ENCODE results near the gene TMEM150A. TPM values are rescaled to one million over a fixed set of nuclear protein-coding genes. Genes with fewer than 3 reads are reported as not detected.

Gene TMEM150A
- total and polyA plus RNA-seq, 2 of the 4 experiments (the other 2 are of a cell fraction): 4.8 to 16.3 TPM

DNA sequence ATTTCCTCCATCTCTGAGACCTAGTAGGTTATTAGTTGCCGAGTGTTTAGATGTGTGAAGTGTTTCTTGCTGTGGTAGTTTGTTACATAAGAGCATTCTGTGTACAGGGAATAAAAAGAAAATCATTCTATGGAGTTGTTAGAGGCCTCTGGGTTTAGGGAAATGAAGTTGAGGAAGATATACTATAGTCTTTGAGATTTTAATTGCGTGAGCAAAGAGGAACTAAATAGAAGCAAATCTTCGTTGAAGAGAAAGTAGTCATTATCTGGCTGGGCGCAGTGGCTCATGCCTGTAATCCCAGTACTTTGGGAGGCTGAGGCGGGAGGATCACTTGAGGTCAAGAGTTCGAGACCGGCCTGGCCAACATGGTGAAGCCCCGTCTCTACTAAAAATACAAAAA is 32.5 kb upstream of the TMEM150A start:
- H3K4me2 ChIP-seq (ENCODE audit: low read depth, low read length): no peak overlapping the region
- ChIA-PET CTCF (interaction anchor here (0.6 kb wide), 1 partner anchor 13 kb away, joined by 4 read pairs; no protein-coding TSS in a partner anchor), POLR2A (ENCODE audit: unreplicated experiment) (no interaction called here)
- H3K9me3 ChIP-seq (ENCODE audit: control insufficient read depth, insufficient read depth, low read length): no peaks in the 10 kb centered on the region
- H2BK5ac ChIP-seq (ENCODE audit: low read depth, low read length, poor library complexity, severe bottlenecking): no peak overlapping the region
- peaks cover 15% of the 10 kb centered on the region for H4K20me1 ChIP-seq (ENCODE audit: insufficient read depth, low read length)
- 0 out of 2 replicates have a peak, but pooled peaks cover 4% of the 10 kb centered on the region for H3K4me1 ChIP-seq (ENCODE audit: control insufficient read depth, insufficient read depth, low read length)
- no peak for TF ChIP-seq NFE2L2 (IDR thresholded peaks at IDR 0.05; ENCODE audit: low read depth, low read length)
- no peak for TF ChIP-seq POLR2A (IDR thresholded peaks at IDR 0.05; ENCODE audit: low read depth, low read length)
- TF ChIP-seq RCOR1 (IDR thresholded peaks at IDR 0.05; ENCODE audit: insufficient replicate concordance, low read length): no peak
- TF ChIP-seq ELK1 (IDR thresholded peaks at IDR 0.05; ENCODE audit: borderline replicate concordance, low read depth, low read length): no peak
- TF ChIP-seq, protein P1, sequence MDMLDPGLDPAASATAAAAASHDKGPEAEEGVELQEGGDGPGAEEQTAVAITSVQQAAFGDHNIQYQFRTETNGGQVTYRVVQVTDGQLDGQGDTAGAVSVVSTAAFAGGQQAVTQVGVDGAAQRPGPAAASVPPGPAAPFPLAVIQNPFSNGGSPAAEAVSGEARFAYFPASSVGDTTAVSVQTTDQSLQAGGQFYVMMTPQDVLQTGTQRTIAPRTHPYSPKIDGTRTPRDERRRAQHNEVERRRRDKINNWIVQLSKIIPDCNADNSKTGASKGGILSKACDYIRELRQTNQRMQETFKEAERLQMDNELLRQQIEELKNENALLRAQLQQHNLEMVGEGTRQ (IDR thresholded peaks at IDR 0.05; ENCODE audit: low read depth, low read length): no peak
- TF ChIP-seq SMC3 (IDR thresholded peaks at IDR 0.05; ENCODE audit: low read depth, low read length): no peak
- TF ChIP-seq MXI1 (IDR thresholded peaks at IDR 0.05; ENCODE audit: borderline replicate concordance, low read depth, low read length): no peak
- no peak for TF ChIP-seq CHD1 (IDR thresholded peaks at IDR 0.05; ENCODE audit: low read depth, low read length)
- no peak for TF ChIP-seq MAZ (IDR thresholded peaks at IDR 0.05; ENCODE audit: borderline replicate concordance, low read depth, low read length)
- TF ChIP-seq MAFK (IDR thresholded peaks at IDR 0.05; ENCODE audit: low read depth, low read length): no peak
- TF ChIP-seq BHLHE40 (IDR thresholded peaks at IDR 0.05; ENCODE audit: low read depth, low read length): no peak
- no peak for TF ChIP-seq RFX5 (IDR thresholded peaks at IDR 0.05; ENCODE audit: low read depth, low read length)
- TF ChIP-seq, protein P2, sequence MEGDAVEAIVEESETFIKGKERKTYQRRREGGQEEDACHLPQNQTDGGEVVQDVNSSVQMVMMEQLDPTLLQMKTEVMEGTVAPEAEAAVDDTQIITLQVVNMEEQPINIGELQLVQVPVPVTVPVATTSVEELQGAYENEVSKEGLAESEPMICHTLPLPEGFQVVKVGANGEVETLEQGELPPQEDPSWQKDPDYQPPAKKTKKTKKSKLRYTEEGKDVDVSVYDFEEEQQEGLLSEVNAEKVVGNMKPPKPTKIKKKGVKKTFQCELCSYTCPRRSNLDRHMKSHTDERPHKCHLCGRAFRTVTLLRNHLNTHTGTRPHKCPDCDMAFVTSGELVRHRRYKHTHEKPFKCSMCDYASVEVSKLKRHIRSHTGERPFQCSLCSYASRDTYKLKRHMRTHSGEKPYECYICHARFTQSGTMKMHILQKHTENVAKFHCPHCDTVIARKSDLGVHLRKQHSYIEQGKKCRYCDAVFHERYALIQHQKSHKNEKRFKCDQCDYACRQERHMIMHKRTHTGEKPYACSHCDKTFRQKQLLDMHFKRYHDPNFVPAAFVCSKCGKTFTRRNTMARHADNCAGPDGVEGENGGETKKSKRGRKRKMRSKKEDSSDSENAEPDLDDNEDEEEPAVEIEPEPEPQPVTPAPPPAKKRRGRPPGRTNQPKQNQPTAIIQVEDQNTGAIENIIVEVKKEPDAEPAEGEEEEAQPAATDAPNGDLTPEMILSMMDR (conservative IDR thresholded peaks at IDR 0.05; ENCODE audit: low read depth, low read length): no peak
- TF ChIP-seq CEBPB (IDR thresholded peaks at IDR 0.05; ENCODE audit: low read depth, low read length): no peak
- no peak for TF ChIP-seq RAD21 (IDR thresholded peaks at IDR 0.05; ENCODE audit: low read length)
- TF ChIP-seq FOS (IDR thresholded peaks at IDR 0.05; ENCODE audit: low read depth, low read length): no peak
- no peak overlapping the region for H2BK15ac ChIP-seq (ENCODE audit: low read depth, low read length)
- H3K9me1 ChIP-seq (ENCODE audit: insufficient read depth, low read length): no peaks in the 10 kb centered on the region
- ATAC-seq (ENCODE audit: low read depth): no peak
- intact Hi-C loops (cut with micrococcal nuclease): no loop called here
- H3K9ac ChIP-seq (ENCODE audit: low read depth, low read length): no peak overlapping the region
- no peak overlapping the region for H3K4me3 ChIP-seq (ENCODE audit: insufficient read depth, low read depth, low read length)
- H2AK5ac ChIP-seq (ENCODE audit: low read depth, low read length): no peak overlapping the region
- dilution Hi-C loops (cut with HindIII; ENCODE audit: low sequenced_read_pairs, unreplicated experiment): no loop called here
- H2AK9ac ChIP-seq (replicated peaks; ENCODE audit: low read depth, low read length, poor library complexity): no peak overlapping the region
- no peak overlapping the region for H2AFZ ChIP-seq (replicated peaks; ENCODE audit: low read length, poor library complexity)
- H4K91ac ChIP-seq (ENCODE audit: insufficient read depth, low read depth, low read length): no peak overlapping the region
- no peak overlapping the region for H3K4ac ChIP-seq (ENCODE audit: low read depth, low read length)
- H3K14ac ChIP-seq (replicated peaks; ENCODE audit: low read depth, low read length): no peak overlapping the region
- H2BK20ac ChIP-seq (ENCODE audit: low read depth, low read length): no peak overlapping the region
- no peak for DNase-seq
- no TSS peak for BruUV-seq (replicated peaks)
- no peak overlapping the region for H4K5ac ChIP-seq (ENCODE audit: low read depth, low read length)
- H3K36me3 ChIP-seq (ENCODE audit: control insufficient read depth, insufficient read depth, low read length): peaks cover 59% of the 10 kb centered on the region
- no peak overlapping the region for H3K23ac ChIP-seq (ENCODE audit: low read depth, low read length)
- H2BK120ac ChIP-seq (ENCODE audit: low read depth, low read length): no peak overlapping the region
- H3K27ac ChIP-seq (ENCODE audit: insufficient read depth, low read length): no peak overlapping the region
- no peak overlapping the region for H4K8ac ChIP-seq (ENCODE audit: low read depth in 2 of 2, low read length in 2 of 2)
- in situ Hi-C loops (cut with MboI; ENCODE audit: low sequenced_read_pairs): loop anchor here (5.0 kb wide), 1 partner anchor 177 kb away; no protein-coding TSS in a partner anchor
- H3K56ac ChIP-seq (ENCODE audit: extremely low read depth, insufficient read depth, low read length): no peak overlapping the region
- peaks cover 6 to 41% of the 10 kb centered on the region in 2 experiments for H3K79me1 ChIP-seq (ENCODE audit: low read depth in 1 of 2, low read length in 2 of 2)
- no peaks in the 10 kb centered on the region for H3K27me3 ChIP-seq (ENCODE audit: control insufficient read depth, insufficient read depth, low read length)
- H3K18ac ChIP-seq (ENCODE audit: low read depth, low read length): no peak overlapping the region
- 97% methylated on average over 6 of the region's 8 CpGs; no CpG with 5 or more reads in 1 of the 2 experiments for WGBS, 2 experiments (ENCODE audit: extremely low coverage in 2 of 2, insufficient read length in 1 of 2)

Measured in IMR-90 (cell line).